ENCODE results near the gene OR10H1. TPM values are rescaled to one million over a fixed set of nuclear protein-coding genes. Genes with fewer than 3 reads are reported as not detected.
"Not testable (repeated sequence)": the region's sequence is repeated elsewhere in the genome, so short reads cannot be mapped to it uniquely, and the experiment has no call there.

The OR10H1 gene
- total RNA-seq, 1 donor from 2014 or later = not detected

DNA sequence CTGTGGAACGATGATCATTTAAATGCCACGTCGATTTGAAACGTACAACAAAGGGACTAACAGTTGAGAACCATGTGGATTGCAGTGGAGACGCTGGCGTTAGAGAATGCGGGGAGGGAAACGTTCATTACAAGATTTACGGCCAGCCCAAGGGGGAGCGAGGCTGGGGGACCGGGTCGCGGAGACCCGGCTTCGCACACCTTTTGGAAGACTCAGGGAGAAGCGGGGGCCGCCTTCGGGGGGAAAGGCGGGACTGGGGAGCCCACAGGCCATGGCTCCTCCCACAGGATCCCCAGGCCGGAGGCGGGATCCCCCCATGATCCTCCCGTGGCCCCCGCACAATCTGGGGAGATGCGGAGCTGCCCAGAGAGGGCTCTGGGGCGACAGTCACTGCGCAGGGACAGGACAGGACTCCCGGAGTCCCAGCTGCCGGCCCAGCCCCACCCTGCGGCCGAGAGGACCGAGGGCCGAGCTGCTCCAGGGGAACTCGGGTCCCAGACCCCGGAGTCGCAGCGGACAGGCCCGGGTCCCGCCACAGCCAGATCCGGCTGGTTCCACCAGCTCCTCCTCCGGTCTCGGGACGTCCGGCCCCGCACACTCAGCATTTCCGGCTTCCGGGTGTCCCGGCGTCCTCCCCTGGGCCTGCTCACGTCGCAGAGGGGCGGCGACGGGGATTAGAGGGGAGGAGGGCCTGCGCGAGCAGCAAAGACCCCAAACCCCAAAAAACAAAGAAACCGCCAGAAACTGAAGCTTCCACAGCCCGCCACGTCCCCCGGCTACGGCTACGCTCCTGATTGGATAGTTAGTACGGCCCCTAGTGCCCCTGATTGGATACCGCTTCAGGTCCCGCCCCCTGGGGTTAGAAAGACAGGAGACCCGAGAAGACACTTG is 21.1 kb upstream of the OR10H1 start:
- no peak for DNase-seq (ENCODE audit: extremely low spot score, unreplicated experiment)
- H3K4me1 Mint-ChIP-seq (ENCODE audit: unreplicated experiment) = no peaks in the 10 kb centered on the region
- no peaks in the 10 kb centered on the region for H3K36me3 Mint-ChIP-seq (ENCODE audit: unreplicated experiment)
- no peak overlapping the region for H3K27ac Mint-ChIP-seq (ENCODE audit: unreplicated experiment)
- no peak overlapping the region for H3K4me3 Mint-ChIP-seq (ENCODE audit: unreplicated experiment)
- H3K9me3 Mint-ChIP-seq (ENCODE audit: unreplicated experiment) = peaks cover 12% of the 10 kb centered on the region
- TF ChIP-seq CTCF (IDR thresholded peaks at IDR 0.05) = no peak
- no peaks in the 10 kb centered on the region for H3K27me3 Mint-ChIP-seq (ENCODE audit: unreplicated experiment)

- H3K4me1 Mint-ChIP-seq (ENCODE audit: unreplicated experiment); H3K27me3 Mint-ChIP-seq (ENCODE audit: unreplicated experiment); H3K4me3 Mint-ChIP-seq (ENCODE audit: unreplicated experiment); H3K27ac Mint-ChIP-seq (ENCODE audit: unreplicated experiment); H3K36me3 Mint-ChIP-seq (ENCODE audit: unreplicated experiment); DNase-seq (ENCODE audit: extremely low spot score, unreplicated experiment): not testable (repeated sequence)
- H3K9me3 Mint-ChIP-seq (ENCODE audit: unreplicated experiment) = peaks cover 14% of the 10 kb centered on the region
Observed at GRCh38 chr19:15835565-15836329, 20.3 kb upstream of the OR10H1 start.

GRCh38 chr19:15834232-15834631 is 18.8 kb upstream of the OR10H1 start:
- H3K27ac Mint-ChIP-seq (ENCODE audit: unreplicated experiment); DNase-seq (ENCODE audit: extremely low spot score, unreplicated experiment); H3K4me3 Mint-ChIP-seq (ENCODE audit: unreplicated experiment); H3K27me3 Mint-ChIP-seq (ENCODE audit: unreplicated experiment); H3K36me3 Mint-ChIP-seq (ENCODE audit: unreplicated experiment); H3K4me1 Mint-ChIP-seq (ENCODE audit: unreplicated experiment): not testable (repeated sequence)
- H3K9me3 Mint-ChIP-seq (ENCODE audit: unreplicated experiment) = peaks cover 27% of the 10 kb centered on the region

- Mint-ChIP-seq H3K27ac (ENCODE audit: unreplicated experiment) (no peak overlapping the region), H3K9me3 (ENCODE audit: unreplicated experiment) (peaks cover 28% of the 10 kb centered on the region), H3K36me3 (ENCODE audit: unreplicated experiment) (no peaks in the 10 kb centered on the region), H3K4me1 (ENCODE audit: unreplicated experiment) (no peaks in the 10 kb centered on the region), H3K4me3 (ENCODE audit: unreplicated experiment) (no peak overlapping the region), H3K27me3 (ENCODE audit: unreplicated experiment) (no peaks in the 10 kb centered on the region)
- no peak for DNase-seq (ENCODE audit: extremely low spot score, unreplicated experiment)
- no peak for TF ChIP-seq CTCF (IDR thresholded peaks at IDR 0.05)
Observed at GRCh38 chr19:15831626-15832025, 16.2 kb upstream of the OR10H1 start.

GRCh38 chr19:15829786-15830185 is 14.3 kb upstream of the OR10H1 start:
- TF ChIP-seq CTCF (IDR thresholded peaks at IDR 0.05) = no peak
- peaks cover 22% of the 10 kb centered on the region for H3K9me3 Mint-ChIP-seq (ENCODE audit: unreplicated experiment)
- H3K4me1 Mint-ChIP-seq (ENCODE audit: unreplicated experiment) = no peaks in the 10 kb centered on the region
- no peak overlapping the region for H3K4me3 Mint-ChIP-seq (ENCODE audit: unreplicated experiment)
- no peak for DNase-seq (ENCODE audit: extremely low spot score, unreplicated experiment)
- H3K27me3 Mint-ChIP-seq (ENCODE audit: unreplicated experiment) = no peaks in the 10 kb centered on the region
- H3K27ac Mint-ChIP-seq (ENCODE audit: unreplicated experiment) = no peak overlapping the region
- H3K36me3 Mint-ChIP-seq (ENCODE audit: unreplicated experiment) = no peaks in the 10 kb centered on the region

- H3K4me1 Mint-ChIP-seq (ENCODE audit: unreplicated experiment) = no peaks in the 10 kb centered on the region
- no peaks in the 10 kb centered on the region for H3K36me3 Mint-ChIP-seq (ENCODE audit: unreplicated experiment)
- no peak overlapping the region for H3K4me3 Mint-ChIP-seq (ENCODE audit: unreplicated experiment)
- no peak for TF ChIP-seq CTCF (IDR thresholded peaks at IDR 0.05)
- no peak overlapping the region for H3K27ac Mint-ChIP-seq (ENCODE audit: unreplicated experiment)
- no peak for DNase-seq (ENCODE audit: extremely low spot score, unreplicated experiment)
- H3K9me3 Mint-ChIP-seq (ENCODE audit: unreplicated experiment) = peaks cover 22% of the 10 kb centered on the region
- H3K27me3 Mint-ChIP-seq (ENCODE audit: unreplicated experiment) = no peaks in the 10 kb centered on the region
Observed at GRCh38 chr19:15829306-15829698, 13.8 kb upstream of the OR10H1 start.

- H3K4me3 Mint-ChIP-seq (ENCODE audit: unreplicated experiment); H3K4me1 Mint-ChIP-seq (ENCODE audit: unreplicated experiment); H3K27me3 Mint-ChIP-seq (ENCODE audit: unreplicated experiment); H3K27ac Mint-ChIP-seq (ENCODE audit: unreplicated experiment); DNase-seq (ENCODE audit: extremely low spot score, unreplicated experiment); H3K36me3 Mint-ChIP-seq (ENCODE audit: unreplicated experiment): not testable (repeated sequence)
- H3K9me3 Mint-ChIP-seq (ENCODE audit: unreplicated experiment) = peaks cover 22% of the 10 kb centered on the region
Observed at GRCh38 chr19:15828611-15829305, 13.3 kb upstream of the OR10H1 start.

Measured in osteocyte (in vitro differentiated cells).